HEK293T (cell line): ENCODE measurements around the gene TNFSF13B.

ENCODE experiments used
- ELF4 ChIP-seq: fragments of 450-650 bp; IDR thresholded peaks from 2 replicates; pipeline ENCODE4 v1.6.1; 2017; ENCODE audit warnings: antibody characterized with exemption
- FOXK2 ChIP-seq: fragments of 450-650 bp; IDR thresholded peaks from 2 replicates; pipeline ENCODE4 v1.6.1; 2016; ENCODE audit warnings: mild to moderate bottlenecking
- HDGF ChIP-seq: fragments of 450-650 bp; IDR thresholded peaks from 2 replicates; pipeline ENCODE4 v1.6.1; 2017; ENCODE audit warnings: antibody characterized with exemption, borderline replicate concordance
- SP1 ChIP-seq: fragments of 450-650 bp; IDR thresholded peaks from 2 replicates; pipeline ENCODE4 v1.6.1; 2017
- SUZ12 ChIP-seq: fragments of 450-650 bp; IDR thresholded peaks from 2 replicates; pipeline ENCODE4 v1.6.1; 2016; ENCODE audit warnings: mild to moderate bottlenecking
- TARDBP ChIP-seq: fragments of 450-650 bp; IDR thresholded peaks from 2 replicates; pipeline ENCODE4 v1.6.1; 2016

GRCh38 chr13:108350579-108350978, 81.1 kb downstream of the TNFSF13B start:
- no peak for TF ChIP-seq SP1
- no peak for TF ChIP-seq ELF4
- no peak for TF ChIP-seq SUZ12
- no peak for TF ChIP-seq FOXK2
- no peak for TF ChIP-seq HDGF
- TF ChIP-seq TARDBP = no peak
